HL-60 (cell line): ENCODE measurements around the gene GMDS.
A peak's percentile ranks its signal among the peaks of the same experiment; 100 is the strongest.

Experiments
- DNase-seq, 2 experiments: peaks; one replicate each; pipeline ENCODE4 v3.0.0-alpha.2; 2010 to 2020; ENCODE audit warnings: low read depth in 1 of 2, low spot score in 1 of 2
- H3K27ac ChIP-seq: fragments of 250-450 bp; sonication (Bioruptor Pico); replicated peaks from 2 replicates; pipeline ENCODE4 v1.5.1; 2020; ENCODE audit warnings: mild to moderate bottlenecking, moderate library complexity
- H3K27me3 ChIP-seq: fragments of 250-450 bp; sonication (Bioruptor Pico); 2 replicates; pipeline ENCODE4 v1.5.1; 2021; ENCODE audit warnings: mild to moderate bottlenecking, moderate library complexity; ENCODE audit not compliant: insufficient read depth, poor library complexity, severe bottlenecking
- H3K4me3 ChIP-seq: replicated peaks from 2 replicates; pipeline ENCODE4 v1.5.1; 2011; ENCODE audit warnings: mild to moderate bottlenecking, control low read depth, low read length; ENCODE audit not compliant: insufficient read depth
- GABPA ChIP-seq: IDR thresholded peaks from 2 replicates; pipeline ENCODE4 v1.6.1; 2012; ENCODE audit warnings: low read depth
- POLR2AphosphoS5 ChIP-seq: IDR thresholded peaks from 2 replicates; pipeline ENCODE4 v1.6.1; 2012; ENCODE audit warnings: low read depth
- REST ChIP-seq: IDR thresholded peaks from 2 replicates; pipeline ENCODE4 v1.6.1; 2012; ENCODE audit warnings: low read depth; ENCODE audit not compliant: insufficient replicate concordance
- SPI1 ChIP-seq: IDR thresholded peaks from 2 replicates; pipeline ENCODE4 v1.6.1; 2012; ENCODE audit warnings: low read depth, mild to moderate bottlenecking, borderline replicate concordance
- TF ChIP-seq, protein P1 (sequence below): IDR thresholded peaks from one replicate; pipeline ENCODE4 v1.5.1; 2011; ENCODE audit warnings: low read length, control low read depth, inconsistent platforms; ENCODE audit not compliant: insufficient read depth

GMDS gene

GRCh38 chr6:1853761-1854160 lies 391.6 kb downstream of the GMDS start:
- TF ChIP-seq GABPA (no peak), SPI1 (no peak), POLR2AphosphoS5 (no peak), REST (no peak)
- TF ChIP-seq, protein P1, sequence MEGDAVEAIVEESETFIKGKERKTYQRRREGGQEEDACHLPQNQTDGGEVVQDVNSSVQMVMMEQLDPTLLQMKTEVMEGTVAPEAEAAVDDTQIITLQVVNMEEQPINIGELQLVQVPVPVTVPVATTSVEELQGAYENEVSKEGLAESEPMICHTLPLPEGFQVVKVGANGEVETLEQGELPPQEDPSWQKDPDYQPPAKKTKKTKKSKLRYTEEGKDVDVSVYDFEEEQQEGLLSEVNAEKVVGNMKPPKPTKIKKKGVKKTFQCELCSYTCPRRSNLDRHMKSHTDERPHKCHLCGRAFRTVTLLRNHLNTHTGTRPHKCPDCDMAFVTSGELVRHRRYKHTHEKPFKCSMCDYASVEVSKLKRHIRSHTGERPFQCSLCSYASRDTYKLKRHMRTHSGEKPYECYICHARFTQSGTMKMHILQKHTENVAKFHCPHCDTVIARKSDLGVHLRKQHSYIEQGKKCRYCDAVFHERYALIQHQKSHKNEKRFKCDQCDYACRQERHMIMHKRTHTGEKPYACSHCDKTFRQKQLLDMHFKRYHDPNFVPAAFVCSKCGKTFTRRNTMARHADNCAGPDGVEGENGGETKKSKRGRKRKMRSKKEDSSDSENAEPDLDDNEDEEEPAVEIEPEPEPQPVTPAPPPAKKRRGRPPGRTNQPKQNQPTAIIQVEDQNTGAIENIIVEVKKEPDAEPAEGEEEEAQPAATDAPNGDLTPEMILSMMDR: no peak
- Histone ChIP-seq H3K27ac (no peak overlapping the region), H3K27me3 (no peaks in the 10 kb centered on the region), H3K4me3 (no peak overlapping the region)
- DNase-seq: no peak

GRCh38 chr6:1851681-1852456 lies 393.5 kb downstream of the GMDS start:
- DNase-seq: no peak
- Histone ChIP-seq H3K4me3 (no peak overlapping the region), H3K27ac (no peak overlapping the region), H3K27me3 (no peaks in the 10 kb centered on the region)
- no peak for TF ChIP-seq POLR2AphosphoS5
- no peak for TF ChIP-seq SPI1
- TF ChIP-seq, protein P1: no peak
- TF ChIP-seq REST: no peak
- no peak for TF ChIP-seq GABPA

- DNase-seq: no peak
- Histone ChIP-seq H3K4me3 (no peak overlapping the region), H3K27me3 (no peaks in the 10 kb centered on the region), H3K27ac (peak overlapping the region; percentile 70)
- TF ChIP-seq SPI1: no peak
- TF ChIP-seq GABPA: no peak
- no peak for TF ChIP-seq POLR2AphosphoS5
- TF ChIP-seq REST: no peak
- TF ChIP-seq, protein P1: no peak
These were observed 394.6 kb downstream of the GMDS start for GRCh38 chr6:1850840-1851157.
